Stimulated activated CD8-positive, alpha-beta memory T cell treated with anti-CD3 and anti-CD28 coated beads, Interleukin-12 subunit alpha, Interleukin-12 subunit beta, amount 100 ng/mL, for 1 hour (primary cell): ENCODE results near the gene KLF7.

Experiments used
- DNase-seq: peaks from one replicate; pipeline ENCODE4 v3.0.0-alpha.2; 2020; ENCODE audit warnings: low read depth

KLF7 gene

DNA sequence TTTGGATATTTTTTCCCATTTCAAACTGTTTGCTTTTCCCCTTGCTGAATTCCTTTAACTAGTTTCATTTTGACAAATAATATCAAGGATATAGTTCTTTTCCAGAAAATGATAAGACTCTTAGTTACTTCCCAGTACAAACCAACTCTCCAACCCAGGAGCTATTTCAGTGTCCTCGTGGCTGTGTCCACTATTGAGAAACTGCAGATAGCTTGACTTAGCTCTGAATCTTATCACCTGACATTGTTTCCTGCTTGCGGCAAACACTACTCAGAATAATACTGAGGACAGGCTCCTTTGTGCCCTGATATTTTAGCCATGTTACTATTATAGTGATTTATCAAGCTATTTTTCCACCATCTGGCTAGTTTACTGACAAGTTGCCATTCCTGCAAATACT is 74.6 kb downstream of the KLF7 start:
- DNase-seq: no peak

DNA sequence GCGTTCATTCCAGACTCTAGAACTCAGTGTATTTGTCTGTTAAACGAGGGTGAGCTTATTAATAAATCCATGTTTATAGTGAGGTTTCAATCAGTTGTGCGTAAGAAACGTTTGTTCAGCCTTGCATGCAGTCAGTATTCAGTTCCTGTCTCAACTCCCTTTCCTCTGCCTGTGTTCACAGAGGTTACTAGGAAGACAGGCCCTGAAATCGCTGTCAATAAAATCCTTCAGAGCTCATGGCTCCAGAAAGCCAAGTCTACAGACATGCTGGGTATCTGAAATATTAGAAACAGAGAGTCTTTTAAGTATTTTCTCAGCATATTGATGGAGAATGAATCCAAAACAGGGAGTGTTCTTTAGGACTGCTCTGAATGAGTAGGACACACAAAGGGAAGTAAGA is 75.4 kb downstream of the KLF7 start:
- no peak for DNase-seq

DNA sequence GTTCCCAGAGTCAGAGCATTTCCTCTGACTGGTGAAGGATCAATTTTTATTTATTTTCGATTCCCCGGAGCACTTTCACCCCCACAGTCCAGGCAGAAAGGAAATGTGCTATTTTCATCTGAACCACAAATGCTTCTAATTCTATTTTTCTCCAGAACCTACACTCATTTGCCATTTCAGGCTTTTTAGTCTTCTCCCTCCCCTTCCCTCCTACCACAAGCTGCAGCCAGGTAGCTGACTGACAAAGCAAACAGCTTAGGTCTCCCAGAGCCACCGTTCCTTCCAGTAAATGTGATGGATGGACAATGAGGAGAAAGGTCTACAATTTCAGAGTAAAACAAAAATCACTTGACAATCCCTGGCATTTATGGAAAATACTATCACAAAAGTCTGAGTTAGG is 76.9 kb downstream of the KLF7 start:
- DNase-seq: no peak

GRCh38 chr2:207088276-207088675 is 77.5 kb downstream of the KLF7 start:
- no peak for DNase-seq

DNA sequence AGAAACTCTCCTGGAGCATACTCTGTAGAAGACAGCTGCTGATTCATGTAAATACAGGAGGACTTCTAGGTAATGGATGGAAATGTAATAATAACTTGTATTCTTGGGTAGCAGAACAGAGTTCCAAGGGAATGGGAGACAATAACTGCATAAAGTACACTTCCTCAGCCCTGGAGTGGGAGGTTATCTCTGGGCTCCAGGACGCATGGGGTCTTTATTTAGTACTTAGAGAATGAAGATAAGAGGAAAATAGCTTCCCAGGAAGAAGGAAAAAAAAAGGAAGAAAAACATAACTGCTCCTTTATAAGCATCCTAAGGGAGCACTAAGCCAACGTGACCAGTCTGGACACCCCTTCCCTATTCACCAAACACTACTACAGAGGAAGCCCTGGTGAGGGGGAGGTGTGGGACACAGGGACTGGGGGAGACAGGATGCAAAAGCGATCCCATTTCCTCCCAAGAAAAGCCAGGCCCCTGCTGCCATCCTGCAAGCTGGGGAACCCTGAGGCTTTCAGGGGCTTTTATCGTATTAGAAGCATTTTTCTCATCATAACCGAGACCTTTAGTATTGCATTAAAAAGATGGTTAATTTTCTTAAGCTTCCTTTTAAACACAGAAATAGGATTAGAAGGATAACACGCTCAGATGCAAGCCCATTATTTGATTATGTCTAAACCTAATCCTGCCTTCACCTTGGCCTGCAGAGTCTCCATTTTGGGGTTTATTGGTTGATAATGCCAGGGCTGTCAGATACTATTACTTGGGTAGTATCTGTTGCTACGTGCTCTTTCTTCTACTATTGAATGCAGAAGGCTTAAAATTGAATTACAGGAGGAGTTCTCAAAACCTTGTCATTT is 78.5 kb downstream of the KLF7 start:
- no peak for DNase-seq

- no peak for DNase-seq
These were observed 79.6 kb downstream of the KLF7 start for GRCh38 chr2:207086136-207086535.

DNA sequence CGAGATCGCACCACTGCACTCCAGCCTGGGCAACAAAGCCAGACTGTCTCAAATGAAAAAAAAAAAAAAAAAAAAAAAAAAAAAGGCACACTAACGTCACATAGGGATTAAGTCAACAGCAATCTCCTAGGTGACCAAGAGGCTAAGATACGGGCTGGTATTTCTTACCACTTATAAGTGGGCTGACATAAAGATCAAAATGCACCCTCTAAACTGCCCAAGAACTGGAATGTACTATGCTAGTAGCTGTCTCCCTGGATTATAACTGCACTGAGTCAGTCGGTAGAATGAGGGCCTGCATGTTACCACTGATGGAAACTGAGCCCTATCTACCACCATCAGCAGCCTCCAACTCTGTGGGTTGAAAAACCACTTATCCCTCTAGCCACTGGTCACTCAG is 80.6 kb downstream of the KLF7 start:
- no peak for DNase-seq

GRCh38 chr2:207083361-207084110 is 82.2 kb downstream of the KLF7 start:
- DNase-seq: no peak

- DNase-seq: no peak
These were observed 83.1 kb downstream of the KLF7 start for GRCh38 chr2:207082619-207083018.

- DNase-seq: no peak
These were observed 87.5 kb downstream of the KLF7 start for GRCh38 chr2:207078186-207078798.

DNA sequence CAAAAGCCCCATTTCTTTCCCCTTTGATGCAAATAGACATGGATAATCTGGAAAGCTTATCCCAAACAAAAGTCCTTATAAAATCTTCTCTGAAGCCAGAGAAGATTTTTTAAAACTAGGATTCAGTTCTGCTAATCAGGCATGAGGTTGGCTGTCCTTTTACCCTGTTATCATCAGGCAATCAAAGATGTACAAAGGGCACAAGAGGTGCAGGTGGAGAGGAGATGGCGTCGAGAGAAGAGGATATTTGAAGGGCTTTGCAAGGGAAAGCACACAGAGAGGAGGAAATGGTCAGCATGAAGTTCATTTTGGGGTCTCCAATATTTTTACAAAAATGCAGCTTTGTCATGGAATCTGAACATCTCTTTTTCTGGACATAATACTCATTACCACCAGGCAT is 88.5 kb downstream of the KLF7 start:
- DNase-seq: no peak

GRCh38 chr2:207075456-207075855 is 90.3 kb downstream of the KLF7 start:
- DNase-seq: no peak

DNA sequence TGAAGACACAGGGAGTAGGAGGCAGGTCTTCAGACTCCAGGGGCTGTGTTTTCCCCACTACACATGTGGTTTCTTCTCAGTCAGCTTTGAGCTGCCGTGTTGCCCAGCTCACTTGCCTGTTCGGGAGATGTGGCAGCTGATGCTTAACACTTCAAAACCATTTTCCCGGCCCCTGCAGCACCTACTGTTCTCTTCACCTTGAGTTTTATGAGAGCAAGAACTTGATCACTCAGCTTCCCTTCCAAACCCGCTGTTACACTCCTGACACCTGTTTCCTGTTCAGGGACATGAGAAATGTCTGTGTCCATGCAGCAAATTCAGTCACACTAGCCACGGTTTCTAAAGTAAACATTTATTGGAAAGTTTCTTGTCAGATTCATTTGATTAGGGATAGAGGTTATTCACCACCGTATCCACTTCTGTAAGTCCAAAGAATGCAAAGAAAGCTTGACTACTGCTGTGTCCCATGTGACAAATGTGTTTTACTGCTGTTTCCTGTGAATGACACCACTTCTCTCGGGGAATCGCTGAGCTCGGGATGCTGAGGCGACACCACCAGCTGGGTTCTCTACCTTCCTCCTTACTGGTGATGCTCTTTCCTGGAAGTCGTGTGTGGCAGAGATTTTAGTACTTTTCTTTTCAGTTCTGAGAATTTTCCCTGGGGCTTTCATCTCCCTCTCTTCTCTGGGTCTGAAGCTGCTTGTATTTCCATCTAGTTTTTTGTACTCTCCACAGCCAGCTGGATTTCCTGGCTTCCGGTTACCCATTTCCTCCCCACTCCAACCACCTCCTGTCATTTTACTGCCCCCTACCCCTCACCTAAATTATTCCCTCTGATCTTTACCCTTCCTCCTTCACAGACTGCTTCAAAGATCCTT is 91.7 kb downstream of the KLF7 start:
- no peak for DNase-seq

DNA sequence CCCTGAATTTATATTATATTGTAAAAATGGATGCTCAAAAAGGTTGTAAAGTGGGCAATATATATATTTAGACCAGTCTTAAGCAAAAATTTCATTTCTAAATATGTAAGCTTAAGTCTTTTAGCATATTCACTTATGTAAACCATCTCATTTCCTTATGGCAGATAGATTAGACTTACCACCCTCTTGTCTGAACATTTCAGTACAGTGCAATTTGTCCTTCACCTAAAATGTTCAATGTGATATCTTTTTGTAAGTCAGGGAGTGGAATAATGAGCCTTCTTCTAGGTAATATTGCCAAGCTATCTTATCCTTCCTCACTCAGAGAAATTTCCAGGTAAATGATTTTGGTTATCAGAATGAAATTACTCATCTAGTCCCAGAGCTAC is 92.3 kb downstream of the KLF7 start:
- no peak for DNase-seq

- DNase-seq: no peak
These were observed 93.2 kb downstream of the KLF7 start for GRCh38 chr2:207072571-207072970.

- DNase-seq: no peak
These were observed 93.9 kb downstream of the KLF7 start for GRCh38 chr2:207071820-207072219.

- DNase-seq: no peak
These were observed 98.3 kb downstream of the KLF7 start for GRCh38 chr2:207067473-207067872.

GRCh38 chr2:207066791-207067460 is 98.8 kb downstream of the KLF7 start:
- no peak for DNase-seq

DNA sequence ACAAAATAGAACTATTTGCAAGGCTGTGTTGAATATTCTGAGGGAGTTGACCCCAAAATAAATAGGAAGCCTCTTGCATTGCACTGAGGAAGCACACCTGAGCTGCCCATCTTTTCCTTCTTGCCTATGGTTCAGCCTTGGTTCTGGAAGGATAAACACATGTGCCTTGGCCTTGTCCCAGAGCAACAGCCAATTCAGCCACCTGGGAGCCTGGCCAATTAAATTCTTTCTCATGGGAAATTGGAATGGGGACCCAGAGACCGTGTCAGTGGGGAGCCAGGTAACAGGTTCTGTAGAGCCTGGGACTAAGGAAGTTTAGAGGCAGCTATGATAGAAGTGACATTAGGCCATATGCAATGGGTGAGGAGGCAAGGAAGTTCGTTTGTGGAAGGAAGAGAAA is 99.6 kb downstream of the KLF7 start:
- no peak for DNase-seq

GRCh38 chr2:207064128-207064690 is 101.5 kb downstream of the KLF7 start:
- DNase-seq: no peak

- DNase-seq: no peak
These were observed 104.6 kb downstream of the KLF7 start for GRCh38 chr2:207061181-207061580.
